ENCODE data around the gene SOBP.

The SOBP gene

DNA sequence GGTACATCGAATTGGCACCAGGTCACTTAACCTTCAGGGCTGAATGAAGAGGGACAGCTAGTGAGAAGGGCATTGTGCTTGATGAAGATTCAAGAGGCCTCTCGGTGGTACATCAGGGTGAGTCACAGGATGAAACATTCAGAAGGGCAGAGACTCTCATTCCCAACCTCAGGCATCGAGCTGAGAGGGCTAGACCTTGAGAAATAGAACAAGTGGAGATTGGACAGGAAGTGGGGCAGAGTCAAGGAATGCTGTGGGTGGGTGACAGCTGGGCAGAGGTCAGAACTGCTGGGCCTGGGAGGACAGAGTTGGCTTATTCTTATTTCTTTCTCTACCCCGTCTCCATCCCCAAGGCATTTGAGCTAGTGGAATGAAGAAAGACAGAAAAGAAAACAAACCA is 208.2 kb downstream of the SOBP start:
- TF ChIP-seq GATA2 (IDR thresholded peaks at IDR 0.05; ENCODE audit: low read depth, low read length) (no peak), GATA3 (IDR thresholded peaks at IDR 0.05; ENCODE audit: low read depth, low read length) (no peak)

DNA sequence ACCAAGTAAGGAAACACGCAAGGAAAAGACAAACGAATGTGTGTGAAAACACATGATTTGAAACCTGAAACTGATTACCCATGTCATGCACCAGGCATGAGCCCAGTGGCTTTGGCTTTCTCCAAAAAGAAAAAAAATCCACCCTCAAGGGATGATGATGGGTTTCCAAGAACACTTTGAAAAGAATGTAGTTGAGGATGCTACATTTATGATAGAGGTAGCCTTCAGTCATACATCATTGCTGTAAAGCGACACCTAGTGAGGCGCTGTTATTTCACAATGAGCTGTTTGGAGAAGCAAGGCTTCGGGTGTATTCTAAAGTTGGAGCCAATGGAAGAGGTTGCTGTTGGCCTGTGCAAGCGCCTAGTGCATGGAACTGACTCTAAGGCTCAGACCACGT is 209.3 kb downstream of the SOBP start:
- no peak for TF ChIP-seq GATA3 (IDR thresholded peaks at IDR 0.05; ENCODE audit: low read depth, low read length)
- no peak for TF ChIP-seq GATA2 (IDR thresholded peaks at IDR 0.05; ENCODE audit: low read depth, low read length)

DNA sequence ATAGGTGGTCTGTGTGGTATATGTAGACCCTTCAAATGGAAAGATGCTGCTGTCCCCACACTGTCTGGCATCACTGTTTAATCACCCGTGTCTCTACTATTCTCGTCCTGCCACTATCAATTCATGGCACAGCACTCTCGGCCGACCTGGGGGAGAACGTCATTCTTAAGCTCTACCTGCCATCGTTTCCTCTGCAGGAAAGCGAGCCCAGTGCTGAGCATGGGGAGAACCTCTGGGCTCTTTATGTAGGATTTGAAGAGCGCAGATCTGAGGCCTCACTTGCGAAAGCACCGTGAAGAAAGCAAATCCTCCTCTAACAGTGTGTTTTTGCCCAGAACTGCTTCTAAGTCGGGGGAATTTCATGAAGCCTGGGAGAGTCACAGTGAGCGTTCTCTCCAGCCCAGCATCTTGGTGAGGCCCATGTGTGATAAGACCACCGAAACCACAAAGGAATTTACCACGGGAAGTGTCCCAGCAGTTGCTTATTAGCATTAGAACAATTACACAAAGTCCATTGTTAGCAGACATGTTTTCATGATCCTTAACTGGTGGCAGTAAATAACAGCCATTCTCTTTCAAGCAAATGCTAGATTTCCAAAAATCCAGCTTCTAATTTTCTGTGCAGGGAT is 209.9 kb downstream of the SOBP start:
- TF ChIP-seq GATA2 (IDR thresholded peaks at IDR 0.05; ENCODE audit: low read depth, low read length): no peak
- TF ChIP-seq GATA3 (IDR thresholded peaks at IDR 0.05; ENCODE audit: low read depth, low read length): no peak

DNA sequence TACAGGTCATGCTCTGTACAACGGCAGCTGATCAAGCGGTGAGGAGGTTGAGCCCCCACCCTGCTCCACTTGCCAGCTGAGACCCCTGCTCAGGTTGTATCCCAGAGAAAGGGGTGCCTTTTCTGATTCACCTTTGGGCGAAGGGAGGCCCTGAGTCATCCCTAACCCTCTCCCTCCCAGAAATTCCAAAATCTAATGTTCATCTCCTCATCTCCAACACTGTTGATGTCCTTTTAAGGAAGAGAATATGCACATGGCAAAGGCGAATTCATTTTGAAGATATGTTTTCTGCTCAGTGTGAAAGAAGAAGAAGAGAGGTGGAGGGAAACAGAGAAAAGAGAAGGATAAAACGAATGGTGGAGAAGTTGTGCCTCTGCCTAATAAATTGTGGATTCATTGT is 213.7 kb downstream of the SOBP start:
- TF ChIP-seq GATA3 (IDR thresholded peaks at IDR 0.05; ENCODE audit: low read depth, low read length) (no peak), GATA2 (IDR thresholded peaks at IDR 0.05; ENCODE audit: low read depth, low read length) (no peak)

DNA sequence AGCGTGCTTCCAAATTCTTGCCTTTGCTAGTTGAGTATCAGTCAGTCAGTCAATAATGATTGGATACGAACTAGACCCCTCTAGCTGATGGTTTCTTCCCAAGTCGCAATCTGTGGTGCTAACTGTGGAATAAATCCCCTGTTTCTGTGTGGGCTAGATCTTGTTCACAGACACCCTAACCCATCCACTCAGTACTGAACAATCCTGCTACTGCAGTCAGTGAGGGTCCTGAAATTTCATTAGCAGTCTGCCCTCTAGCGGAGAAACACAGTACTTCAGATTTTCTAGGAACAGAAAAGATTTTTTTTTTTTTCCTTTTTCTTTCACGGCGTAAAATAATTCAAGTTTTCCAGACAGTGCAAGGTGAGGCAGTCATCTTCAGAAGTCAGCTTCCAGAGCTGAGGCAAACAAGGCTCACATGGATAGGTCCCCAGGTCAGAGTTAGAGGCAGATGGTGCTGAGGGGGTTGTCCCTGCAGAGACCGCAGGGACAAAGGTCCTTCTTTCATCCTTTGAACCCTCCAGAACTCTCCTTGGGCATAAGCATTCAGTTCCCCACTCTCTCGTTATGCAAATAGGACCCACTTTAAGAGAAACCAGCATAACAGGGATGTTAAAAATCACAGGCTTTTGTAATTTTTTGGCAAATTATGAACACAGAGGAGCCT is 214.6 kb downstream of the SOBP start:
- TF ChIP-seq GATA3 (IDR thresholded peaks at IDR 0.05; ENCODE audit: low read depth, low read length): no peak
- TF ChIP-seq GATA2 (IDR thresholded peaks at IDR 0.05; ENCODE audit: low read depth, low read length): no peak

DNA sequence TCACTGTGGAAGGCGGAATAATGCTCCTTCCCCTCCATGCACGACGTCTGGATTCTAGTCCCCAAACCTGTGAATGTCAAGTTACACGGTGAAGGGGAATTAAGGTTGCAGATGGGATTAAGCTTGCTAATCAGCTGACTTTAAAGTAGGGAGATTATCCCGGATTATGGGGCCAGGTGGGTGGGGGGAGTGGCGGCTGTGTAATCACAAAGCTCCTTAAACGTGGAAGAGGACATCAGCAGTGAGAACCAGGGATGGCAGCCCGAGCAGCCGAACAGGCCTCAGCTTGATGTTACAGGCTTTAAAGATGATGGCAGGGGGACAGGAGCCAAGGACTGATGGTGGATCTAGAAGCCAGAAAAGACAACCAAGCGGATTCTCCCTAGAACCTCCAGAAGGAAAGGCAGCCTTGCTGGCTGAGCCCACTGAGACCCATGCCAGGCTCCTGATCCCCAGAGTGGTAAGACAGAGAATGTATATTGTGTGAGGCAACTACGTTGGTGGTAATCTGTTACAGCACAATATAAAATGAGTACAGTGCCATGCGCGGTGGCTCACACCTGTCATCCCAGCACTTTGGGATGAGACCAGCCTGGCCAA is 216.7 kb downstream of the SOBP start:
- TF ChIP-seq GATA3 (IDR thresholded peaks at IDR 0.05; ENCODE audit: low read depth, low read length) (no peak), GATA2 (IDR thresholded peaks at IDR 0.05; ENCODE audit: low read depth, low read length) (no peak)

DNA sequence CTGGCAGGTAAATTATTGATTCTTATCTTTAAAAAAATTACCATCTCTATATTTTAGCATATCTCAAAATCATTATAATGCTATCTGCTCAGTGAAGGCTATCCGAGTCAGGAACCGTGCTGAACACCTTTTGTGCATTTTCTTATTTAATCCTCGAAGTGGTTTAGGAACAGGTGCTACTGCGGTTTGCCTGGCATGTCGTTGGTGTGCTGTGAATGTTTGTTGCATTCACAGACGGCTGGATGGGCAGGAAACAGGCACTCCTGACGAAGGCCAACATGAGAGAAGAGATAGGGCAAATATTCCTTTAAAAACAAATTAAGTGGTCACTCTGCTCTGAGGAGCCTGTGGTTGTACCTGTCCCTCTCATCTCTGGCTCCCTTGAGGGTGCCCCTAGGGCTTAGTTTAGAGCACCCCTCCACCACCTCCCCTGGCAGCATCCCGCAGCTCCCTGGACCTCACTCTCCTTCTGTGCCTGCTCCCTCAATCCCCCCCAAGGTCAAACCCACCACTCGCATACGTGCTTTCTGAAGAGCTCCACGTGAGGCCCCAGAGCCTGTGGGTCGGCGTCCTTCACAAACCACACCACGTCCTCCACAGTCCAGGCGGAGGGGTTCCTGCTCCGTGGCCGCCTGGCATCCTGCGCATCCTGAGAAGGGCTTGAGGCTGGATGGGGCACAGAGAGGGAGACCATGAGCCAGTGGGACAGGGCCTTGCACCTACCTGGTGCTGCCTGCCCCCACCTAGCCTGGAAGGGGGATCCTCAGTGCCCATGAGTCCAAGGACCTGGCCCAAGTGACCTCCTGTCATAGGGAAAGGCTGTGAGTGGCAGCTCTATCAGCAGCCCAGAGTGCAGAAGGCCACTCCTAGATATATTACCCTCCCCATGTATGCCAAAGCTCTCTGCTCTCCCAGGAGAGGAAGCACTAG is 217.7 kb downstream of the SOBP start:
- TF ChIP-seq GATA2 (IDR thresholded peaks at IDR 0.05; ENCODE audit: low read depth, low read length) (no peak), GATA3 (IDR thresholded peaks at IDR 0.05; ENCODE audit: low read depth, low read length) (no peak)

DNA sequence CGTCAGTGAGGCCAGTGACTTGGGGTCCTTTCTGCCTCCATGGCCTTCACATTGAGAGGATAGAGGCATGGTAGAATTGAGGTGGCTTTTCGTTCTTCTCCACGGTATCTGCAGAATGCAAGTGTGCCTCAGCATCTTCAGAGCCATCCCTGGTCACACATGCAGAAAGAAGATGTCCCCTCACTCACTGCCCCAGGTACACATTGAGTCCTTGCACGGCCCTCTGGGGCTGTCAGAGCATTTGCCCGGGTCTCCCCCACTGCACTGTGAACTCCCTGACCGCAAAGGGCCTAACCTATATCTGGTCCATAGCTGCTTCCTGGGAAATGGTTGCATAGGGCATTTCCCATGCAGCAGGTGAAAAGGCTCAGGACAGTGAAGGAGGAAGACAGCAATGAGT is 218.5 kb downstream of the SOBP start:
- TF ChIP-seq GATA3 (IDR thresholded peaks at IDR 0.05; ENCODE audit: low read depth, low read length): no peak
- TF ChIP-seq GATA2 (IDR thresholded peaks at IDR 0.05; ENCODE audit: low read depth, low read length): no peak

DNA sequence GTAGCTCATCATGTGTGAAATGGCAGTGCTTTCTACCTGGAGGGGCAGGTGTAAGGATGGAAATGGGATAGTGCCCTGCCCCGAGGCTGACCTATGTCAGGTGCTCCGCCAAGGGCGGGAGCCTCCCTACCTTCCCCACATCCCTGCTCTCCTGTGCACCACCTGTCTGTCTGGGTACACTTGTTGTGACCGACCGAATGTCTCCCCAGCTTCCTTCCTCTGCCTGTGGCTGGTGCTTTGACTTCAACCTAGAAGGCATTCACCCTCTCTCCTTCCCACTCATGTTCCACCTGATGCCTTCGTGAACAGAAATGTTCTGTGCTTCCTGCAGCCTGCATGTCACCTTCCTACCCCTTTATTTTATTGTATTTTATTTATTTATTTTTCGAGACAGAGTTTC is 219.4 kb downstream of the SOBP start:
- no peak for TF ChIP-seq GATA3 (IDR thresholded peaks at IDR 0.05; ENCODE audit: low read depth, low read length)
- TF ChIP-seq GATA2 (IDR thresholded peaks at IDR 0.05; ENCODE audit: low read depth, low read length): no peak

Data from SH-SY5Y (cell line).